ENCODE measurements around the gene CRYZ. TPM values are rescaled to one million over a fixed set of nuclear protein-coding genes. Genes with fewer than 3 reads are reported as not detected.

Gene CRYZ
- total RNA-seq, 1 donor from 2014 or later, result 71.3 TPM

DNA sequence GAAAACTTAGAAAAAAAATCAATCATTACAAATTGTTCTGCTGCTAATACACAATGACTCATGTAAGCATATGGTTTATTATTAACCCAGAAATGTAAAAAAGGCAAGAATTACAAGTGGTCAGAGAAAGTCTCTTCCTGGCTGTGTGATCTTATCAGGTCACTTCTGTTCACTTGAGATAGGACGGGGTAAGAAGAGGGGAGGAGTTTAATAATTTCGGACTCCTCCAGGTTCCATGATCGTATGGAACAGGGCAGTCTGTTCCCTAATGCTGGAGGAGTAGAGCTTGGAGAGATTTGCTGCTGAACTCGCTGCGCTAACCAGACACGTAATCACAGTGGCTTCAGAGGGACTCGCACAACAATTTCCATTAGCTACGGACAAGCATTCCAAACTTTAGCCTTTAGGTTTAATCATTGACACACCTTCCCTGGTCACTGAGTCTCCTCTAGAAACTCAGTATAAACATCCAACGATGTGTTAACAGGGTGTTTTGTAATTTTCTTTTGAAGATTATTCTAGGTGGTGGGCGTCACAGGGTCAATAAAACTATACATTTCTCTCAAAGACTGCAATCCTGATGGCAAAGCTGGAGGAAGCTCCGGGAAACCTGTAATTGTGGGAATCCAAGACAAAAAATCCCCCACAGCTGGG, 1.3 kb downstream of the CRYZ start:
- DNase-seq (ENCODE audit: low spot score), result no peak

DNA sequence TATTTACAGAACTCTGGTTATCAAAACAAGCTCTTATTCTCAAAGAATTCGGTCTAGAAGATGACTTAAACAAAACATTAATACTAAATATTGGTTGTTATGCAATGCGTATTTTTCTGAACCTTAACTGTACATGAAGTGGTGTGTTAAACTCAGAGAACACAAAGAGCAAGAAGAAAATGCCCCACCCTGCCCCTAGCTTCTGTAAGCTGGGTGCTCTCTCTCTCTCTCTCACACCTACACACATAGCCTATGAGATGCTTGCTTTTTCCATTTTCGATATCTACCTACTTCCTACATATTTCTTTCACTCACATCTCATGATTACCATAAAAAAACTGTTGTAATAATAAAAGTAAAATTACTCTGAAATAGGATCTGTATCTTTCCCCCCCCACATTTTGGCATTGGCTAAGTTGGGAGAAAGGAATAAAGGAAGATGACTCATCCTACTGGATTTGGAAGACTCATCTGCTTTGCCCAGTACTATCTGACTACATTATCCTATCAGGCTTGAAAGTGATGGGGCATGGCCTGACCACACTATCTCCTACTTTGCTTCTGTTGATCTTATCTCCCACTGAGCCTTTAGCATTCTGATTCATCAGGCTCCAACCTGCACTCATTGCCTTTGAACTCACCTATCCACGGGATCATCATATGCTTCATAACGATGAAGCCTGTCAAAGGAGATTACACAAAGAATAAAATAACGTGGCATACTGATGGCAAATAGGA, 2.9 kb downstream of the CRYZ start:
- DNase-seq (ENCODE audit: low spot score), result no peak

- DNase-seq (ENCODE audit: low spot score), result no peak
These were observed 4.1 kb downstream of the CRYZ start for GRCh38 chr1:74728736-74729135.

DNA sequence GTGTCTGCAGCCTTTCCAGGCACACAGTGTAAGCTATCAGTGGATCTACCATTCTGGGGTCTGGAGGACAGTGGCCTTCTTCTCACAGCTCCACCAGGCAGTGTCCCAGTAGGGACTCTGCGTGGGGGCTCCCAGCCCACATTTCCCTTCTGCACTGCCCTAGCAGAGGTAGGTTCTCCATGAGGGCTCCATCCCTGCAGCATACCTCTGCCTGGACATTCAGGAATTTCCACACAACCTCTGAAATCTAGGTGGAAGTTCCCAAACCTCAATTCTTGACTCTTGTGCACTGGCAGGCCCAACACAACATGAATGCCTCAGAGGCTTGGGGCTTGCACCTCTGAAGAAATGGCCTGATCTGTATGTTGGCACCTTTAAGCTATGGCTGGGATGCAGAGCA, 6.8 kb downstream of the CRYZ start:
- no peak for DNase-seq (ENCODE audit: low spot score)

GRCh38 chr1:74717626-74718025, 15.2 kb downstream of the CRYZ start:
- no peak for DNase-seq (ENCODE audit: low spot score)

DNA sequence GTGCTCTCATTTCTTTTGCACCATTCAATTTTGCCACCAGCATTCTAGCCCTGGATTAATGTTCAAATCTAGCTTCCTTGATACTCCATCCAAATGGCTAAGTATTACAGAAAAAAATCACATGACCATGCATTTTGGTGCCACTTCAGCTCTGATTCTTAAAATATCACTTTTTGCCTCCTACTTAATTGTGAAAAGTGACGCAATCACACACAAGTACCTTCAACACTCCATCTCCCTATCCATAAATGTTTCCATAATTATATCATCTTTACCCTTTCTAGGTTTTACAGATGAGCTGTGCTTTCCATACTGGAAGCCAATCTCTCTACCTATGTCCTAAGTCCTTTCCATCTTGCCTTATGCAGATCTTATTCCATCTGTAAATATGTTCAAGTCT, 16.0 kb downstream of the CRYZ start:
- no peak for DNase-seq (ENCODE audit: low spot score)

GRCh38 chr1:74715806-74716205, 17.0 kb downstream of the CRYZ start:
- DNase-seq (ENCODE audit: low spot score), result no peak

DNA sequence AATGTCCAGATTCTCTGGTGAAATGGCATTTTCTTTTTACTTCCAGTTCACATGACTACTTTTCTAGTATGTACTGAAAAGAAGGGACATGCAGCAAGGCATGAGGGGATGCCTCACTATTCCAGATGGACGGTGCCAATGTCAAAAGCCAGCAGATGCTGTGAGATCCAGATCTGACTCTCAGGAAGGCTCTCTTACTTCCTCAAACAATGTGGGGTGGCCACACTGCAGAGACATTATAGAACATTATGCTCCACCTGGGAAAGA, 17.7 kb downstream of the CRYZ start:
- no peak for DNase-seq (ENCODE audit: low spot score)

DNA sequence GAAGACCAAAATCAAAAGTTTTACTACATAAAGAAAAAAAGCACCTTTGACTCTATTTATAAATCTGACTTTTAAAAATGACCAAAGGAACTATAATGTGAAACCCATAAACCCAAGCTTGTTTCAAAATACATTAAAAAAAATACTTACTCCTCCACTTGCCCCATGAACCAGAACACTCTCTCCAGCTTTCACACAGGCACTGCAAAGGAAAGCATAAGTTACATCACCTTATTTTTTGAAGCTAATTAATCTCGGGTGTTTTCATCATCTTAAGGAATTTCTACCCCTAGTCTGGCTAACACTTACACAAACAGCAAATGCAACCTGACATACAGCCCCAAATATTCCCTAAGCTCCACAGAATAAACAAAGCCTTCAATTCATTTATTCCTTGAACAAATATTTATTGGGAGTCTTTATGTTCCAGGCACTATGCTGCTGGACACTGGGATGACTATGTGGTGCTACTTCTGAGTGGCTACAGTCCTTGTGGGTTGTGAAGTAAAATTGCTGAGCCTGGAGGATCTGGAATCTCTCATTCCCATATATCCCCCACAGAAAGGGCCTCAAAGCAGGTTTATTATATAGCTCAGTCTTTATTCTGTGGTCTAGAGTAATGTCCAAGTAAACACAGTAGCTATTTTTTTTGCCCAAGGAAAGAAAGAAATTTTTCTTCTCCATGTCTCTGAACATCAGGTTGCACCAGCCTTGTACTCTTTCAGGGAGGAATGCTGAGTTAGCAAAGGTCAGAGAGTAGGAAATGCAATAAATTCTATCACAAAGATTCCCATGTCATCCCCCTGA, 18.2 kb downstream of the CRYZ start:
- DNase-seq (ENCODE audit: low spot score), result no peak

- DNase-seq (ENCODE audit: low spot score), result no peak
These were observed 19.0 kb downstream of the CRYZ start for GRCh38 chr1:74713849-74714248.

- DNase-seq (ENCODE audit: low spot score), result no peak
These were observed 20.0 kb downstream of the CRYZ start for GRCh38 chr1:74712881-74713280.

DNA sequence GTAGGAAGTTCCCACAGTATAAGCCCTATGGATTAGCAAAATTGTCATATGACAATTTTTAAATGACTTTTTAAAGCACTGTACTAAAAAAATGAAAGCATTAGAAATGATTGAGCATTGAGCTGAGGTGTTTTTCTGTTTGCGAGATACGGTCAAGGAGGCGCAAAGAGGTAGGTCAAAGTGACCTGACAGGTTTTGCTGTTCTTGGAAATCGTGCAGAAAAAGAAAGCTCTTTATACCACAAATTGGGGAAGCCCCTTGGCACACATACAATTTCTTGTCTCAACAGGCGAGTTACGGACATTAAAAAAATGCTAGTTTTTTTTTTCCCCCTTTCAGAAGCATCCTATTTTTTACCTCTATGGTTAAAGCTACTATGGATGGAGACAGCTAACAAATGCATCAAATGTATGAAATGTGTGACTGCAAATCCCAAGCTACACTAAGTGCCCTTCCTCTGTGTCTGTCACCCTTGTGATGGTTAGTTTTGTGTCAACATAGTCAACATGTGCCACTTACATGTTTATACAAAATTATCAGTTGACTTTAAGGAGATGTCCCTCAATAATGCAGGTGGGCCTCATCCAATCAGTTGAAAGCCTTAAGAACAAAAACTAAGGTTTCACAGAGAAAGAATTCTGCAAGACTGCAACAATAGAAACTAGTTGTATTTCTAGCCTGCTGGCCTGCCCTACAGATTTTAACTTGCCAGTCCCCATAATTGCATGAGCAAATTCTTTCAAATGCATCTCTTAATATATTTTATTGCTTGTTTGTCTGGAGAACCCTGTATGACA, 29.3 kb downstream of the CRYZ start:
- no peak for DNase-seq (ENCODE audit: low spot score)

GRCh38 chr1:74699331-74699730, 33.5 kb downstream of the CRYZ start:
- DNase-seq (ENCODE audit: low spot score), result no peak

DNA sequence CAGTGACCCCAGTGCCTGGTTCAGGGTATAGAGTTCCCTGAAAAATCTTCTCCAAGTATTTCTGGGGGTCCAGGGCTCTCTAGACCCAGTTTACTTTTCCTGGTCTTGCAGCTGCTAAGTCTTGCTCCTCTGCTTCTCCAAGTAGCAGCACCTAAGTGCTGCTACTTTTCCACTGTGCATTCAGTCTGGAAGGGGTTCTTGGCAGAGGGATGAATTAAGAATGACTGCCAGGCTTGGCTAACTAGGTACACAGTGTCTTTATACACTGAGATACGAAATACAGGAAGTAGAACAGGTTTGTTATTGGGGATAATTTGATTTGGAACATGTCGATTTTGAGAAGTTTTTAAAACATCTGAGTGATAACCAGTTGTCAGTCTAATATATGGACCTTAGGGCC, 35.0 kb downstream of the CRYZ start:
- no peak for DNase-seq (ENCODE audit: low spot score)

- no peak for DNase-seq (ENCODE audit: low spot score)
These were observed 39.4 kb downstream of the CRYZ start for GRCh38 chr1:74693473-74693872.

GRCh38 chr1:74690909-74691308, 41.9 kb downstream of the CRYZ start:
- no peak for DNase-seq (ENCODE audit: low spot score)

DNA sequence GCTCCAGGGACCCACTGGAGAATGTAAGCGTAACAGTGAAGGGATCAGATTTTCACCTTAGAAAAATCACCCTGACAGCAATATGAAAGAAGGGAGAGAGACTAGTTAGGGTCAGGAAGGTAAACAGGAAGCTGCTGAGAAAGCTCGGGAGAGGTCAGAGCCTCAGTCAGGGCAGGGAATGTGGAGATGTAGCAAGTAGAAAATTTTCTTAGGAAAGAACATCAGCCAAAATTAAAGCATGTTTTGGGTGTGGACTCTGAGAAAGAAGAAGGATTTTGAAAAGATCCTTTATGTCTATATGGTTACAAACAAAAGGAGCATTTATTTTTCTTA, 42.5 kb downstream of the CRYZ start:
- no peak for DNase-seq (ENCODE audit: low spot score)

DNA sequence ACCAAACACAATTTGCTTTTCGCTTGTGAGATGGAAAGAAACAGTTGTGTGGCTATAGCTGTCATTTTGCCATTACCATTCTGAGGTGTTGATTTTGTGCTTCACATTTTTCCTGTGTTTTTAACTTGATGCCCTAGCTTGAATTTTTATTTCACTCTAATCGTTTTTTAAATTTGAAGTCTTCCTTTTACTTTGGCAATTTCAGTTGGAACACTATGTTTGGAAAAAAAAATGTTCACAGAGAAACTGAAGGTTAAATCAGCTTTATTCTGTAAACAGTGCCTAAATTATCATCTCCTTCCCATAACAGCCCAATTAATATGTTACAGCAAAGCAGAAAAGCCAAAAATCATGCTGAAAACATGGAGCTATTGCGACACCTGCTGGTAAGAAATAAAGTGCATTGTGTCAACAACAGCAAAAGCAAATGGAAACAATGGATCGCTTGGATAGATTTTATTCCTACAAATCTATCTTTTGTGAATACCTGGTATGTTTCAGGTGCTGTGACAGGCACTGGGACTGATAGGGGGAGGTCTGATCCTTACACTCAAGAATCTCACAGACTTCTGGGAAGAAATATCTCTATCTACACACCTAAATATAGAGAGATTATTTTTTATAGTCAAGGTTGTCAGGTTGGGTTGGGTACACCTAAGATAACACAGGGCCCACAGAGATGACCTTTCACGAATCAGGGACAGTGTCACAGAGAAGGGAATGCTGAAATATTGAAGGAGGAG, 43.1 kb downstream of the CRYZ start:
- peak; percentile 52 for DNase-seq (ENCODE audit: low spot score)

GRCh38 chr1:74686928-74687327, 45.9 kb downstream of the CRYZ start:
- no peak for DNase-seq (ENCODE audit: low spot score)

- no peak for DNase-seq (ENCODE audit: low spot score)
These were observed 48.5 kb downstream of the CRYZ start for GRCh38 chr1:74684301-74684700.

- no peak for DNase-seq (ENCODE audit: low spot score)
These were observed 49.2 kb downstream of the CRYZ start for GRCh38 chr1:74683656-74684055.

DNA sequence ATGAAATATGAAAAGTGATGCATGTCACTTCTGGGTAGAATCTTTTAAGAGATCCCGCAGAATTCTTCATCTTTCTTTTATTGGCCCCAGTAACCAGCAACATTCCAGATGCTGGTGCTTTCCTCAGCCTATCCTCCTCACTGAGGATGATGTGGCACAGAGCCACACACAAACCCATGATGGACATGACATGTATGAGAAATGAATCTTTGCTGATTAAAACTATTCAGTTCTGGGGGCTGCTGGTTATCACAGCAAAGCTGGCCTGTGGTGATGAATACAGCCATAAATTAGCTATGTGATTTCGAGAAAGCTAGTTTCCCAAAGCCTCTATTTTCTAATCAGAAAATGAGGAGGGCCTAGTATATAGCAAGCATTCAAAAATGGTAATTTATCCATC, 51.0 kb downstream of the CRYZ start:
- DNase-seq (ENCODE audit: low spot score), result no peak
